GM12892 (cell line): ENCODE measurements around the gene CBFA2T2.

Experiments
- POLR2A ChIP-seq: IDR thresholded peaks from 2 replicates; pipeline ENCODE4 v1.6.1; 2011; ENCODE audit warnings: low read depth, low read length, control low read depth
- POLR2AphosphoS5 ChIP-seq: IDR thresholded peaks from 2 replicates; pipeline ENCODE4 v1.6.1; 2011; ENCODE audit warnings: low read depth, low read length, control low read depth

- TF ChIP-seq POLR2A: no peak
- no peak for TF ChIP-seq POLR2AphosphoS5
These were observed 132.0 kb downstream of the CBFA2T2 start for GRCh38 chr20:33621717-33622400.
